ENCODE data around the gene BMPER. TPM values are rescaled to one million over a fixed set of nuclear protein-coding genes. Genes with fewer than 3 reads are reported as not detected.

The BMPER gene
- total RNA-seq, 1 experiment from 2014 or later, result not detected

GRCh38 chr7:33919449-33919848 lies 14.1 kb downstream of the BMPER start:
- H3K4me3 ChIP-seq (ENCODE audit: low read depth in 2 of 2, low read length in 2 of 2), result no peak overlapping the region
- H3K36me3 ChIP-seq (ENCODE audit: control insufficient read depth, insufficient read depth, low read length), result no peaks in the 10 kb centered on the region
- in situ Hi-C loops (cut with HindIII; ENCODE audit: low pct_unique_long_range_greater_than_20kb, low sequenced_read_pairs), result no loop called here
- ChIA-PET POLR2A (no interaction called here), CTCF (no interaction called here)
- no peaks in the 10 kb centered on the region for H3K9me3 ChIP-seq (ENCODE audit: control insufficient read depth, insufficient read depth, low read depth, low read length)
- BruUV-seq (replicated peaks), result no TSS peak
- intact Hi-C loops (cut with micrococcal nuclease; ENCODE audit: unreplicated experiment), result no loop called here
- no peak for TF ChIP-seq TCF7L2 (IDR thresholded peaks at IDR 0.05; ENCODE audit: low read depth, low read length)
- no peak for TF ChIP-seq POLR2AphosphoS5 (IDR thresholded peaks at IDR 0.05; ENCODE audit: low read depth, low read length)
- TF ChIP-seq REST (IDR thresholded peaks at IDR 0.05; ENCODE audit: insufficient read depth in 1 of 2, low read depth in 2 of 2, low read length in 1 of 2), result no peak
- TF ChIP-seq CTCF (IDR thresholded peaks at IDR 0.05), result no peak
- no peak for TF ChIP-seq SIN3A (IDR thresholded peaks at IDR 0.05; ENCODE audit: borderline replicate concordance, insufficient read depth, low read depth, low read length)
- no peaks in the 10 kb centered on the region for H3K4me1 ChIP-seq (ENCODE audit: control insufficient read depth, insufficient read depth, low read length)
- no peak for ATAC-seq
- DNase-seq (ENCODE audit: low read depth, low spot score), result no peak
- H3K27ac ChIP-seq (ENCODE audit: low read length), result no peak overlapping the region
- 0 out of 2 replicates have a peak, but pooled peaks cover 13% of the 10 kb centered on the region for H3K27me3 ChIP-seq (ENCODE audit: control insufficient read depth, insufficient read depth, low read length)

GRCh38 chr7:33921216-33921938 lies 16.0 kb downstream of the BMPER start:
- no peaks in the 10 kb centered on the region for H3K4me1 ChIP-seq (ENCODE audit: control insufficient read depth, insufficient read depth, low read length)
- no peak for DNase-seq (ENCODE audit: low read depth, low spot score)
- no peaks in the 10 kb centered on the region for H3K9me3 ChIP-seq (ENCODE audit: control insufficient read depth, insufficient read depth, low read depth, low read length)
- no peaks in the 10 kb centered on the region for H3K36me3 ChIP-seq (ENCODE audit: control insufficient read depth, insufficient read depth, low read length)
- TF ChIP-seq CTCF (IDR thresholded peaks at IDR 0.05) (no peak), REST (IDR thresholded peaks at IDR 0.05; ENCODE audit: insufficient read depth in 1 of 2, low read depth in 2 of 2, low read length in 1 of 2) (no peak), TCF7L2 (IDR thresholded peaks at IDR 0.05; ENCODE audit: low read depth, low read length) (no peak), SIN3A (IDR thresholded peaks at IDR 0.05; ENCODE audit: borderline replicate concordance, insufficient read depth, low read depth, low read length) (no peak), POLR2AphosphoS5 (IDR thresholded peaks at IDR 0.05; ENCODE audit: low read depth, low read length) (no peak)
- POLR2A ChIA-PET, result no interaction called here
- in situ Hi-C loops (cut with HindIII; ENCODE audit: low pct_unique_long_range_greater_than_20kb, low sequenced_read_pairs), result no loop called here
- H3K27me3 ChIP-seq (ENCODE audit: control insufficient read depth, insufficient read depth, low read length), result peaks cover 23% of the 10 kb centered on the region
- ATAC-seq, result no peak
- H3K27ac ChIP-seq (ENCODE audit: low read length), result no peak overlapping the region
- BruUV-seq (replicated peaks), result no TSS peak
- CTCF ChIA-PET, result no interaction called here
- intact Hi-C loops (cut with micrococcal nuclease; ENCODE audit: unreplicated experiment), result no loop called here
- no peak overlapping the region for H3K4me3 ChIP-seq (ENCODE audit: low read depth in 2 of 2, low read length in 2 of 2)
